GM23338 (cell line): ENCODE measurements around the gene KIF27.
"Not testable (repeated sequence)": the region's sequence is repeated elsewhere in the genome, so short reads cannot be mapped to it uniquely, and the experiment has no call there.

Experiments used
- CTCF ChIP-seq, 2 experiments: fragments of 200-600 bp in 1 of 2; sonication (generic) in 1 of 2; conservative IDR thresholded peaks; 2 replicates each; pipeline versions ENCODE4 v1.5.1 to v1.6.1; 2016 to 2017; ENCODE audit warnings: antibody characterized with exemption in 2 of 2, low read depth in 2 of 2, mild to moderate bottlenecking in 2 of 2, moderate library complexity in 1 of 2
- EZH2phosphoT487 ChIP-seq: fragments of 200-600 bp; sonication (generic); IDR thresholded peaks from one replicate; pipeline ENCODE4 v1.8.1; 2018; ENCODE audit warnings: antibody characterized with exemption; ENCODE audit not compliant: unreplicated experiment
- NANOG ChIP-seq: IDR thresholded peaks from 2 replicates; pipeline ENCODE4 v1.6.1; 2016; ENCODE audit warnings: antibody characterized with exemption, borderline replicate concordance
- POLR2AphosphoS5 ChIP-seq: IDR thresholded peaks from 2 replicates; pipeline ENCODE4 v1.6.1; 2016; ENCODE audit warnings: antibody characterized with exemption, low read depth
- REST ChIP-seq: IDR thresholded peaks from one replicate; pipeline ENCODE4 v1.6.1; 2018; ENCODE audit warnings: antibody characterized with exemption; ENCODE audit not compliant: unreplicated experiment

GRCh38 chr9:83894301-83894700, 26.9 kb downstream of the KIF27 start:
- TF ChIP-seq CTCF (conservative IDR thresholded peaks at IDR 0.05; ENCODE audit: low read depth in 2 of 2); EZH2phosphoT487; POLR2AphosphoS5; NANOG; REST: not testable (repeated sequence)
